ENCODE results near the gene PACSIN3. TPM values are rescaled to one million over a fixed set of nuclear protein-coding genes. Genes with fewer than 3 reads are reported as not detected.

Gene PACSIN3
- total and polyA plus RNA-seq, 2 of the 13 experiments (the other 11 are each of a cell fraction or from before 2014, with no cell fraction given), result 47.9 to 93.3 TPM

GRCh38 chr11:47189100-47189834 lies 3.0 kb upstream of the PACSIN3 start (continued):
- TF ChIP-seq, protein P1, sequence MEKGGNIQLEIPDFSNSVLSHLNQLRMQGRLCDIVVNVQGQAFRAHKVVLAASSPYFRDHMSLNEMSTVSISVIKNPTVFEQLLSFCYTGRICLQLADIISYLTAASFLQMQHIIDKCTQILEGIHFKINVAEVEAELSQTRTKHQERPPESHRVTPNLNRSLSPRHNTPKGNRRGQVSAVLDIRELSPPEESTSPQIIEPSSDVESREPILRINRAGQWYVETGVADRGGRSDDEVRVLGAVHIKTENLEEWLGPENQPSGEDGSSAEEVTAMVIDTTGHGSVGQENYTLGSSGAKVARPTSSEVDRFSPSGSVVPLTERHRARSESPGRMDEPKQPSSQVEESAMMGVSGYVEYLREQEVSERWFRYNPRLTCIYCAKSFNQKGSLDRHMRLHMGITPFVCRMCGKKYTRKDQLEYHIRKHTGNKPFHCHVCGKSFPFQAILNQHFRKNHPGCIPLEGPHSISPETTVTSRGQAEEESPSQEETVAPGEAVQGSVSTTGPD (CRISPR knock-in tag; IDR thresholded peaks at IDR 0.05), result no peak
- TF ChIP-seq GTF3A (CRISPR knock-in tag; conservative IDR thresholded peaks at IDR 0.05) (no peak), NFE2L1 (CRISPR knock-in tag; IDR thresholded peaks at IDR 0.05; ENCODE audit: borderline replicate concordance) (no peak), ZNF260 (CRISPR knock-in tag; IDR thresholded peaks at IDR 0.05; ENCODE audit: borderline replicate concordance, low read depth) (no peak), NFAT5 (CRISPR knock-in tag; IDR thresholded peaks at IDR 0.05) (no peak), NFIC (IDR thresholded peaks at IDR 0.05; ENCODE audit: low read length) (peak; percentile 77; the same call in 1 of the 2 replicates), THAP11 (CRISPR knock-in tag; IDR thresholded peaks at IDR 0.05) (peak; percentile 88), RELA (CRISPR knock-in tag; IDR thresholded peaks at IDR 0.05) (no peak), SPEN (CRISPR knock-in tag; IDR thresholded peaks at IDR 0.05; ENCODE audit: low read depth) (peak; percentile 68; the same call in 1 of the 2 replicates), ZSCAN21 (CRISPR knock-in tag; IDR thresholded peaks at IDR 0.05; ENCODE audit: borderline replicate concordance) (0 out of 2 replicates have a peak, but pooled peaks have one; percentile 23), ZFP62 (CRISPR knock-in tag; IDR thresholded peaks at IDR 0.05) (no peak), HNF4G (IDR thresholded peaks at IDR 0.05; ENCODE audit: borderline replicate concordance, low read depth, low read length) (peak; percentile 98), HNF4G (CRISPR knock-in tag; IDR thresholded peaks at IDR 0.05; ENCODE audit: borderline replicate concordance, low read depth) (peak; percentile 93), ZBTB1 (CRISPR knock-in tag; IDR thresholded peaks at IDR 0.05; ENCODE audit: borderline replicate concordance) (no peak), POLR2AphosphoS5 (IDR thresholded peaks at IDR 0.05; ENCODE audit: low read depth, low read length) (no peak), ZGPAT (CRISPR knock-in tag; IDR thresholded peaks at IDR 0.05) (peak; percentile 94), MYC (CRISPR knock-in tag; IDR thresholded peaks at IDR 0.05; ENCODE audit: borderline replicate concordance) (no peak), KDM6A (CRISPR knock-in tag; IDR thresholded peaks at IDR 0.05; ENCODE audit: low read depth) (peak; percentile 94)
- TF ChIP-seq, protein P2, sequence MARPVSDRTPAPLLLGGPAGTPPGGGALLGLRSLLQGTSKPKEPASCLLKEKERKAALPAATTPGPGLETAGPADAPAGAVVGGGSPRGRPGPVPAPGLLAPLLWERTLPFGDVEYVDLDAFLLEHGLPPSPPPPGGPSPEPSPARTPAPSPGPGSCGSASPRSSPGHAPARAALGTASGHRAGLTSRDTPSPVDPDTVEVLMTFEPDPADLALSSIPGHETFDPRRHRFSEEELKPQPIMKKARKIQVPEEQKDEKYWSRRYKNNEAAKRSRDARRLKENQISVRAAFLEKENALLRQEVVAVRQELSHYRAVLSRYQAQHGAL (CRISPR knock-in tag; IDR thresholded peaks at IDR 0.05; ENCODE audit: not compliant biosample characterization), result no peak
- TF ChIP-seq, protein P3, sequence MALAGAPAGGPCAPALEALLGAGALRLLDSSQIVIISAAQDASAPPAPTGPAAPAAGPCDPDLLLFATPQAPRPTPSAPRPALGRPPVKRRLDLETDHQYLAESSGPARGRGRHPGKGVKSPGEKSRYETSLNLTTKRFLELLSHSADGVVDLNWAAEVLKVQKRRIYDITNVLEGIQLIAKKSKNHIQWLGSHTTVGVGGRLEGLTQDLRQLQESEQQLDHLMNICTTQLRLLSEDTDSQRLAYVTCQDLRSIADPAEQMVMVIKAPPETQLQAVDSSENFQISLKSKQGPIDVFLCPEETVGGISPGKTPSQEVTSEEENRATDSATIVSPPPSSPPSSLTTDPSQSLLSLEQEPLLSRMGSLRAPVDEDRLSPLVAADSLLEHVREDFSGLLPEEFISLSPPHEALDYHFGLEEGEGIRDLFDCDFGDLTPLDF (CRISPR knock-in tag; IDR thresholded peaks at IDR 0.05), result no peak
